Right atrium auricular region (tissue), 2 donors: ENCODE data around the gene KCTD16. TPM values are rescaled to one million over a fixed set of nuclear protein-coding genes. Genes with fewer than 3 reads are reported as not detected.

Experiments
- DNase-seq: peaks from one replicate; pipeline ENCODE4 v3.0.0-alpha.2; 2019; ENCODE audit warnings: low spot score
- H3K27ac ChIP-seq, 2 donors: fragments of 200-600 bp; sonication (generic); 1 replicate in 1 of 2; 2 replicates in 1 of 2; pipeline ENCODE4 v1.5.1; 2016 to 2019
- H3K27me3 ChIP-seq, 2 donors: fragments of 200-600 bp; sonication (generic); one replicate each; pipeline versions ENCODE4 v1.5.1 to v1.6.0; 2017 to 2019
- H3K36me3 ChIP-seq: fragments of 200-600 bp; sonication (generic); one replicate; pipeline ENCODE4 v1.5.1; 2016
- H3K4me1 ChIP-seq, 2 donors: fragments of 200-600 bp; sonication (generic); one replicate each; pipeline versions ENCODE4 v1.5.1 to v1.6.0; 2017 to 2019
- H3K4me3 ChIP-seq, 2 donors: fragments of 200-600 bp; sonication (generic); 1 replicate in 1 of 2; 2 replicates in 1 of 2; pipeline ENCODE4 v1.5.1; 2017 to 2019; ENCODE audit warnings: mild to moderate bottlenecking in 1 of 2, moderate library complexity in 1 of 2
- H3K9me3 ChIP-seq, 2 donors: fragments of 200-600 bp; sonication (generic); one replicate each; pipeline ENCODE4 v1.5.1; 2019
- total RNA-seq, 2 donors: library from RNA; depleted of rRNA; stranded (reverse); fragments of >200 nt; gene quantifications; one replicate each; pipeline ENCODE4 v1.1.0, GENCODE V29; 2016
- TF ChIP-seq, protein P1 (sequence below), 2 donors: fragments of 200-600 bp; sonication (generic); IDR thresholded peaks; one replicate each; pipeline ENCODE4 v1.5.1; 2019; ENCODE audit warnings: antibody characterized with exemption in 2 of 2

KCTD16 gene
- total RNA-seq, 2 donors from 2014 or later = 0.04 to 0.28 TPM

DNA sequence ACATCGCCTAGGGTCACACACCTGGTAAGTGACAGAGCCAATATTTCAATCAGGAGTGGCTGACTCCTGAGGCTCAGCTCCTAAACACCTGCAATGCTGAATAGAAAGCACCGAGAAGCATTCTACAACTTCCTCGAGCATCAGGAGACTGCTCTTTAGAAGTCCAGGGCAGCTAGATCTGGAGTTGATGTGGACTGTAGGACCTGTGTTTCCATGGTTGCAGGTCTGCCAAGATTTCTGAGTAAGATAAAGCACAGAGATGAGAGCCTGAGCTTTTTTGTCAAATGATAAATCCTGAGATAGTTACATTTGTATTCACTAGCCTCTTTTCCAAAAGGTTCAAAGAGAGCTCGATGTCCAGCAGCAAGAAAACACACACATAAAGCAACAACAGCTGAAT, 44.0 kb upstream of the KCTD16 start:
- DNase-seq = no peak
- H3K36me3 ChIP-seq = no peaks in the 10 kb centered on the region
- no peak overlapping the region for H3K27ac ChIP-seq
- H3K4me3 ChIP-seq = no peak overlapping the region
- H3K4me1 ChIP-seq = no peaks in the 10 kb centered on the region
- no peaks in the 10 kb centered on the region for H3K27me3 ChIP-seq
- TF ChIP-seq, protein P1, sequence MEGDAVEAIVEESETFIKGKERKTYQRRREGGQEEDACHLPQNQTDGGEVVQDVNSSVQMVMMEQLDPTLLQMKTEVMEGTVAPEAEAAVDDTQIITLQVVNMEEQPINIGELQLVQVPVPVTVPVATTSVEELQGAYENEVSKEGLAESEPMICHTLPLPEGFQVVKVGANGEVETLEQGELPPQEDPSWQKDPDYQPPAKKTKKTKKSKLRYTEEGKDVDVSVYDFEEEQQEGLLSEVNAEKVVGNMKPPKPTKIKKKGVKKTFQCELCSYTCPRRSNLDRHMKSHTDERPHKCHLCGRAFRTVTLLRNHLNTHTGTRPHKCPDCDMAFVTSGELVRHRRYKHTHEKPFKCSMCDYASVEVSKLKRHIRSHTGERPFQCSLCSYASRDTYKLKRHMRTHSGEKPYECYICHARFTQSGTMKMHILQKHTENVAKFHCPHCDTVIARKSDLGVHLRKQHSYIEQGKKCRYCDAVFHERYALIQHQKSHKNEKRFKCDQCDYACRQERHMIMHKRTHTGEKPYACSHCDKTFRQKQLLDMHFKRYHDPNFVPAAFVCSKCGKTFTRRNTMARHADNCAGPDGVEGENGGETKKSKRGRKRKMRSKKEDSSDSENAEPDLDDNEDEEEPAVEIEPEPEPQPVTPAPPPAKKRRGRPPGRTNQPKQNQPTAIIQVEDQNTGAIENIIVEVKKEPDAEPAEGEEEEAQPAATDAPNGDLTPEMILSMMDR (IDR thresholded peaks at IDR 0.05) = no peak
- H3K9me3 ChIP-seq = no peaks in the 10 kb centered on the region

- H3K27me3 ChIP-seq = no peaks in the 10 kb centered on the region
- H3K4me1 ChIP-seq = no peaks in the 10 kb centered on the region
- peaks cover 0 to 5% of the 10 kb centered on the region in 2 donors for H3K9me3 ChIP-seq
- DNase-seq = no peak
- no peaks in the 10 kb centered on the region for H3K36me3 ChIP-seq
- TF ChIP-seq, protein P1 (IDR thresholded peaks at IDR 0.05) = no peak
- H3K27ac ChIP-seq = no peak overlapping the region
- H3K4me3 ChIP-seq = no peak overlapping the region
These were observed 41.8 kb upstream of the KCTD16 start for GRCh38 chr5:144128844-144129243.

DNA sequence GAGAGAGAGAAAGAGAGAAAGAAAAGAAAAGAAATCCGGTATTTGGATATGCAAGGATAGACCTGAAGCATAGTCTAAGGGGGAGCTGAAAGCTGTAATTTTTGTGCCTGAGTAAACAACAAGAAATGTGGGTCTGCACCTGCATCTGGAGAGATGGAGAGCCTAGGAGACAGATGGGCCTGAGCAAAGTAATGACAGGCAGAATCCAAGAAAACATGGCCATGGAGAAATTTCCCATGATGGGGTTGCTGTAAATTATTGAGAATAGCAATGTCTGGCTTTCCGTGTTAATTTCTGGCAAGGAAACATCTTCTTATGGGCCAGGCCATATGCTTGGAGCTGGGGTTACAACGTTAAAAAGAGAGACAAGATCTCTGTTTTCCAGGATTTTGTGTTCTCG, 40.4 kb upstream of the KCTD16 start:
- Histone ChIP-seq H3K27ac (no peak overlapping the region), H3K9me3 (peaks cover 0 to 5% of the 10 kb centered on the region in 2 donors), H3K27me3 (no peaks in the 10 kb centered on the region), H3K4me1 (no peaks in the 10 kb centered on the region), H3K36me3 (no peaks in the 10 kb centered on the region), H3K4me3 (no peak overlapping the region)
- no peak for DNase-seq
- TF ChIP-seq, protein P1 (IDR thresholded peaks at IDR 0.05) = no peak

DNA sequence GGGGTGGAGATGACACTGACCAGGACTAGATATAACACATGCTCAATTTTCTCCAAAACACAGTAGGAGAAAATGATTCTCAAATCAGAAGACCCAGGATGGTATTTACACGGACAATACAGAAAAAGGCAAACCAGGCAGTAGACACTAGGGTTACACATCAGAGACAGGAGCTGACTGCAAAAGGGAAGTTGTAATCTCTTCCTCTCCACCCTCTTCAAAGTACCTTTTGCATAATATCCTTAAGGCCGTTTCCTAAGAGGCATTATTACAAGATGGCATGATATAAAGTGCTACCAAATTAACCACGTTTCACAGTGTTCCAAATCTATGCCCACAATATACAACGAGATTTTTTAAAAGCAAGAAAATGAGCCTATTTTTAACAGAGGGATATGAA, 39.4 kb upstream of the KCTD16 start:
- Histone ChIP-seq H3K9me3 (peaks cover 0 to 5% of the 10 kb centered on the region in 2 donors), H3K27ac (no peak overlapping the region), H3K4me1 (no peaks in the 10 kb centered on the region), H3K27me3 (no peaks in the 10 kb centered on the region), H3K36me3 (no peaks in the 10 kb centered on the region), H3K4me3 (no peak overlapping the region)
- TF ChIP-seq, protein P1 (IDR thresholded peaks at IDR 0.05) = no peak
- no peak for DNase-seq

- H3K9me3 ChIP-seq = peaks cover 0 to 5% of the 10 kb centered on the region in 2 donors
- H3K36me3 ChIP-seq = no peaks in the 10 kb centered on the region
- TF ChIP-seq, protein P1 (IDR thresholded peaks at IDR 0.05) = no peak
- no peak for DNase-seq
- no peaks in the 10 kb centered on the region for H3K27me3 ChIP-seq
- H3K27ac ChIP-seq = no peak overlapping the region
- no peak overlapping the region for H3K4me3 ChIP-seq
- no peaks in the 10 kb centered on the region for H3K4me1 ChIP-seq
These were observed 37.5 kb upstream of the KCTD16 start for GRCh38 chr5:144133050-144133633.
